ENCODE results near the gene TBC1D22B. TPM values are rescaled to one million over a fixed set of nuclear protein-coding genes. Genes with fewer than 3 reads are reported as not detected.
A peak's percentile ranks its signal among the peaks of the same experiment; 100 is the strongest.

The TBC1D22B gene
- total RNA-seq, 1 donor from 2014 or later, result 6.9 TPM

DNA sequence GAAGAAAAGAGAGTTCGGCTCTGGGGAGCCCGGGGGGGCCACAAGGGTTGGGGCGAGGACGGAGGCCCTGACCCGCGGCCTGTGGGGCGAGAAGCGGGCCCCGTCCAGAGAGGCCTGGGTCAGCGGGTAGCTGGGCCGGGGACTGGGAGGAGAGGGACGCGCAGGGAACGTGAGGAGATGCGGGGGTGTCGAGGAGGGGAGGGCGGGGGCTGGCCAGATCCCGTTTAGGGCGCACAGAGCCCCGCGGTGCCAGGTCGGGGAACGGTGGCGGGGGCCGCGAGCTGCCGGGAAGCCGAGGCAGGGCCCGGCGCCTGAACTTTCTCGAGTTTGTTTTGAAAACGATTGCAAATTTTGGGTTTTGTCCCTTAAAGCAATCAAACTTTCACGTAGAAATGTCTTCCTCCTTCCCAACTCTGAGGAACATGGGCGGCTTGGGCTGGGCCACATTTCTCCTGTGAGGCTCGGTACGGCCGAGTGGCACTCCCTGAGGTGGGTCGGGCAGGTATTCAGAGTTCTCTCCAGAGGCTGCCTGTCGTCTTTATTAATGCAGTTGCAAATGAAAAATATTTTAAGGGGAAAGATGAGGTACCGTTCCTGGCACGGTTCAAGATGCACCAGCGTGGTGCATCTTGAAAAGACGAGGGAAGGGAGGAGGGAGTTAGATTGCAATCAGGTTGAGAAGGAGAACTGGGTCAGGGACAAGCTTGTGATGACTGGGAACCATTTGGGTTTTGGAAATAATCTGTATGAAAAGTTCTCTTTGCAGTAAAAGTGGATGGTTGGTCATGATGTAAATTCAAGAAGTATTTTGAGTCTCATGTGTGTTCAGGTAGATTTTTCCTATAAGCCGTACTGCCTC is 97.2 kb downstream of the TBC1D22B start:
- no peak for DNase-seq (ENCODE audit: low read depth, low spot score)

DNA sequence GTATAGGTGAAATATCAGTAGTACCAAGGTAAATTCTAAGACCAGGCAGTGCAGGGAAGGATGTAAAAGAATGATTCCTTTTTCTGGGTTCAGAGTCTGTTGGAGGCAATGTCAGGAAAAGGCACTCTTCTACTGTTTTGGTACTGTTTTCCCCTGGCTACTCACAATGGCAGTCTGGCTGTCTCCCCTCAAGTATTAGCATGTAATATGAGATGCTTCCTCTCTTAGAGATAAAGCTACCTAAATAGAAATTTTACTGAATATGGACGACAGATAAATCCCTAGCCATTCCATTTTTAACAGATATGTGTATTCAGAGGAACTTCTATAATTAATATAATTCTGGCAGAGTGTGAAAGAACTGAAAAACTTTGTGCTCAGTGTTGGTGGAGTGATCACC is 99.7 kb downstream of the TBC1D22B start:
- no peak for DNase-seq (ENCODE audit: low read depth, low spot score)

- DNase-seq (ENCODE audit: low read depth, low spot score), result no peak
Measured at GRCh38 chr6:37357860-37358259, 100.3 kb downstream of the TBC1D22B start.

- peak; percentile 76 for DNase-seq (ENCODE audit: low read depth, low spot score)
Measured at GRCh38 chr6:37359039-37359438, 101.5 kb downstream of the TBC1D22B start.

- no peak for DNase-seq (ENCODE audit: low read depth, low spot score)
Measured at GRCh38 chr6:37362101-37362828, 104.7 kb downstream of the TBC1D22B start.

DNA sequence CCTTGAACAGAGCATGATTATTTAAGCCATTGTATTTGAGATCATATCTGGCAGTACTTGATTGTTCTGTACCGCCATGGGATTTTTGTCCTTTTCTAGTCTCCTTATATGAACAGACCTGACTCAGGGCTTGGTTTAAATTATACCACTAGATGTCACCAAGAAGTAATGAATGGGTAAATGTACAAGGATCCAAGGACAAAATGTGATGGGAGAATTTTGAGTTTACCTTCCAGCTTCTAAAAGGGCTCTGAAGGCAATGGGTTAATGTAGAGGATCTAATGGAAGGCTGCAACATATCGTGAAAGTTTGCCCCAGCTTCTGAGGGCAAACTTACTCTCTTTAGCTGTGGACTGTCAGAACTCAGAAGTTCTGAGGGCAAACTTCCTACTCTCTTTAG is 108.2 kb downstream of the TBC1D22B start:
- no peak for DNase-seq (ENCODE audit: low read depth, low spot score)

- no peak for DNase-seq (ENCODE audit: low read depth, low spot score)
Measured at GRCh38 chr6:37366910-37367309, 109.3 kb downstream of the TBC1D22B start.

- DNase-seq (ENCODE audit: low read depth, low spot score), result no peak
Measured at GRCh38 chr6:37368961-37369320, 111.4 kb downstream of the TBC1D22B start.

GRCh38 chr6:37369321-37370201 is 112.0 kb downstream of the TBC1D22B start:
- no peak for DNase-seq (ENCODE audit: low read depth, low spot score)

- no peak for DNase-seq (ENCODE audit: low read depth, low spot score)
Measured at GRCh38 chr6:37371154-37372083, 113.8 kb downstream of the TBC1D22B start.

DNA sequence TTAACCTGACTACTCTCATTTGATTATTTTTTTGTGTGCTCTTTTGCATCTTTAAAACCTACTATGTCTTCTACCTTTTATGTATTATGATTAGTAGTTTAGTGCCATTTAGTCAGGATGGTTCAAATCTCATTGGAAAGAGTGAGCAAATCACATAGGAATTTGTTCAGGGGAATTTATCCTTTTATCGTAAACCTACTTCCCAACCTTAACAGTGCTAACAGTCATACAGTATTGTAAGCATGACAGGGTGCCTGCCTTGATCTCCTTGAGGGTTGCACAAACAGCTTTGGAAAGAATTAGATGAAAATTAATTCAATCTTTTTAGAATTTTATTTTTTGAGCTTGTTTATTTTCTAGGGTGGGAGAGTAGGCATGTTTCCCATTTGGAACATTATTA is 114.5 kb downstream of the TBC1D22B start:
- DNase-seq (ENCODE audit: low read depth, low spot score), result no peak

GRCh38 chr6:37373822-37374471 is 116.4 kb downstream of the TBC1D22B start:
- no peak for DNase-seq (ENCODE audit: low read depth, low spot score)

- no peak for DNase-seq (ENCODE audit: low read depth, low spot score)
Measured at GRCh38 chr6:37375376-37375775, 117.8 kb downstream of the TBC1D22B start.

DNA sequence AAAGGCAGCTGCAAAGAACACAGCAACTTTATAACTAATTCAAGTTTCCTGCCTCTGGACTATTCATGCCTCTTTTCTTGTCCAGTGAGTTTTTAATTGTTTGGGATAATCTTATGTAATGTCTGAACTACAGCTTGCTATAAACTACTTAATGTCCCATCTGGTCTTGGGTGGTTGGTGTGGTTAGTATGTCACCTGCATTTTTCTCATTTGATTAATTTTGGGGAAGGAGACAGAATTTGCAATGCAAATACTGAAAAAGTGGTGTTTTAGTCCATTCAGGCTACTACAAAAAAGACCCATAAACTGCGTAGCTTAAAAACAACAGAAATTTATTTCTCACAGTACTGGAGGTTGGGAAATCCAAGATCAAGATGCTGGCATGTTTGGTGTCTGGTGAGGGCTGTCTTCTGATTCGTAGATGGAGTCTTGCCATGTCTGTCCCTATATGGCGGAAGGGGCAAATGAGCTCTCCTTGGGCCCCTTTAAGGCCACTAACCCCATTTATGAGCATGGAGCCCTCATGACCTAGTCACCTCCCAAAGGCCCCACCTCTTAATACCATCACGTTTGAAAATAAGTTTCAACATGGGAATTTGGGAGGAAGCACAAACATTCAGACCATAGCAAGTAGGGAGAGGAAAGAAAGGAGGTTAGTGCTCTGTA is 118.6 kb downstream of the TBC1D22B start:
- no peak for DNase-seq (ENCODE audit: low read depth, low spot score)

GRCh38 chr6:37381579-37381978 is 124.0 kb downstream of the TBC1D22B start:
- DNase-seq (ENCODE audit: low read depth, low spot score), result peak; percentile 29

Data from pulmonary artery endothelial cell (primary cell).